ENCODE data around the gene LRRC15.

LRRC15 gene

GRCh38 chr3:194395778-194396538 is 26.4 kb upstream of the LRRC15 start:
- TF ChIP-seq, protein P1, sequence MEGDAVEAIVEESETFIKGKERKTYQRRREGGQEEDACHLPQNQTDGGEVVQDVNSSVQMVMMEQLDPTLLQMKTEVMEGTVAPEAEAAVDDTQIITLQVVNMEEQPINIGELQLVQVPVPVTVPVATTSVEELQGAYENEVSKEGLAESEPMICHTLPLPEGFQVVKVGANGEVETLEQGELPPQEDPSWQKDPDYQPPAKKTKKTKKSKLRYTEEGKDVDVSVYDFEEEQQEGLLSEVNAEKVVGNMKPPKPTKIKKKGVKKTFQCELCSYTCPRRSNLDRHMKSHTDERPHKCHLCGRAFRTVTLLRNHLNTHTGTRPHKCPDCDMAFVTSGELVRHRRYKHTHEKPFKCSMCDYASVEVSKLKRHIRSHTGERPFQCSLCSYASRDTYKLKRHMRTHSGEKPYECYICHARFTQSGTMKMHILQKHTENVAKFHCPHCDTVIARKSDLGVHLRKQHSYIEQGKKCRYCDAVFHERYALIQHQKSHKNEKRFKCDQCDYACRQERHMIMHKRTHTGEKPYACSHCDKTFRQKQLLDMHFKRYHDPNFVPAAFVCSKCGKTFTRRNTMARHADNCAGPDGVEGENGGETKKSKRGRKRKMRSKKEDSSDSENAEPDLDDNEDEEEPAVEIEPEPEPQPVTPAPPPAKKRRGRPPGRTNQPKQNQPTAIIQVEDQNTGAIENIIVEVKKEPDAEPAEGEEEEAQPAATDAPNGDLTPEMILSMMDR (IDR thresholded peaks at IDR 0.05; ENCODE audit: control extremely low read depth, extremely low read depth, low read depth, missing control alignments) = no peak
- CTCF ChIA-PET = interaction anchor here (1.0 to 5.1 kb wide), 8 partner anchors 10 to 615 kb away, joined by 3 to 26 read pairs (median 5); no protein-coding TSS in a partner anchor
- POLR2A ChIA-PET = no interaction called here
- DNase-seq (ENCODE audit: extremely low spot score) = no peak

DNA sequence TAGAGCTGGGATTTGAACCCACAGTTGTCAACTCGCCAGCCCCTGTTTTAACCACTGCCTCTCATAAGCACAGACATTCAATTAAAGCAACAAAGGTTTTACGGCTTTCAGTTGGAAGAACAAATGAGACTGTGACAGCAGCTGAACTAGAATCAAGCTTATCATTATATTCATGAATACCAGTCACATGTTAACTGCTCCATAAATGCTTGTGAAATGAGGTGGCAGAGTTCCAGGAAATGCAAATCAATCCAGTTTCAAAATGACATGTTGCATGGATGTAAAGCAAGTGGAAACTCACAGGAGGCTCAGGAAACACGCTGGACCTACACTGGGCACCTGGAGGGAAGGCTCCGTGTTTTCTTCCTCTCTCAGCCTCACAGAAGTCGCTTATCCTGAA is 25.7 kb upstream of the LRRC15 start:
- POLR2A ChIA-PET = no interaction called here
- no peak for DNase-seq (ENCODE audit: extremely low spot score)
- CTCF ChIA-PET = interaction anchor here (0.8 to 5.1 kb wide), 9 partner anchors 9 to 1922 kb away, joined by 3 to 26 read pairs (median 4); no protein-coding TSS in a partner anchor
- TF ChIP-seq, protein P1 (IDR thresholded peaks at IDR 0.05; ENCODE audit: control extremely low read depth, extremely low read depth, low read depth, missing control alignments) = no peak

DNA sequence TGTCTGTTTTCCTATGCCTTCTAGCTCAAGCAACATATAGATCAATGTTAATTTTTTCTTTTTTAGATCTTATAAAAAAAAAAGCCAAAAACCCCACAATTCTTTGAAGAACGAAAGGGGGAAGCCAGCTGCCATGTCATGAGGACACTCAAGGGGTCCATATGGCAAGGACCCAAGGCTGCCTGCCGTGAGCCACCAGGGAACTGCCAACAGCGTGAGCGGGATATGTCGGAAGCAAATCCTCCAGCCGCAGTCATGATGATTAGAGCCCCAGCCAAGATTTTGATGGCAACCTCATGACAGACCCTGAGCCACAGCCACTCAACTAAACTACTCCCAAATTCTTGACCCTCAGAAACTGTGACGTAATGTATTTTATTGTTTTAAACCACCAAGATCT is 23.0 kb upstream of the LRRC15 start:
- CTCF ChIA-PET = interaction anchor here (1.0 to 1.8 kb wide), 2 partner anchors 13 to 15 kb away, joined by 4 to 5 read pairs; no protein-coding TSS in a partner anchor
- POLR2A ChIA-PET = no interaction called here
- TF ChIP-seq, protein P1 (IDR thresholded peaks at IDR 0.05; ENCODE audit: control extremely low read depth, extremely low read depth, low read depth, missing control alignments) = no peak
- no peak for DNase-seq (ENCODE audit: extremely low spot score)

DNA sequence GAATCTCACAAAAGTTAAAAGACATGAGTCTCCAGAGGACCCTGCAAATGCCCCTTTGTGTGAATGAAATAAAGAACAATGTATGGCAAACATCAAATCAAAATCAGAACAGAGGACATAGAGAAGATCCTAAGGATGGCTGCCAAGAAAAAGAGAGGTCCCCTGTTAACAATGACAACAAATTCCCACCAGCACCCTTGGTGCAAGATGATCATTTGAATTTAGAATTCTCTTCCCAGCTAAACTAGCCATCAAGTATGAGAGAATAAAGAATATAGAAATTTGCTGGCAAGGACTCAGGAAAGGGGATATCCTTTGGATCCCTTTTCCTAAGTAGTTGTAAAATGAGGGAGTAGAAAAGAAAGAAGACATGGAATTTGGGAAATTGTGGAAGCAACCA is 21.3 kb upstream of the LRRC15 start:
- CTCF ChIA-PET = interaction anchor here (0.7 kb wide), 1 partner anchor 56 kb away, joined by 3 read pairs; no protein-coding TSS in a partner anchor
- TF ChIP-seq, protein P1 (IDR thresholded peaks at IDR 0.05; ENCODE audit: control extremely low read depth, extremely low read depth, low read depth, missing control alignments) = no peak

GRCh38 chr3:194389269-194389668 is 19.7 kb upstream of the LRRC15 start:
- CTCF ChIA-PET = interaction anchor here (0.9 to 1.2 kb wide), 2 partner anchors 10 to 83 kb away, joined by 3 to 4 read pairs; no protein-coding TSS in a partner anchor
- POLR2A ChIA-PET = no interaction called here
- no peak for DNase-seq (ENCODE audit: extremely low spot score)
- TF ChIP-seq, protein P1 (IDR thresholded peaks at IDR 0.05; ENCODE audit: control extremely low read depth, extremely low read depth, low read depth, missing control alignments) = no peak

More for the DNA sequence above, 21.3 kb upstream of the LRRC15 start:
- no peak for DNase-seq (ENCODE audit: extremely low spot score)
- POLR2A ChIA-PET = no interaction called here

DNA sequence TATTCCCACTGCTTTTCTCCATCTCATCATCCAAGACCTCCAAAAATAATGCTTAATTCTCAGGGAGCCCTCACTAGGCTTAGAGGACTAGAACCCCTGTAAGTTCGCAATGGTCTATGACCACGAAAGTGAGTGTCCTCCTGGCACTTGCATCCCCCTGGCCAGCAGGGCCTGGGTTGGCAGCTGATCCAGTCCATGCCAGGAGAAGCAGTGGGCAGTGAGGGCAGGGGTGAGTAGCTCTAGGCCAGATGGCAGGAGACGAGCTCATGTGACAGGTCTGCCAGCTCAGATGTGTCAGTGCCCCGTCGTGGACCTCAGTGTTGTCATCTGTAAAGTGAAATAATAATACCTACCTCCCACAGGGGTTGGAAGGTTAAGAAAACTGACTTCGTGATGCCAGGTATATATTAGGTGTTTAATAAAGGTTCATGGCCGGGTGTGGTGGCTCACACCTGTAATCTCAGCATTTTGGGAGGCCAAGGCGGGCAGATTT is 18.4 kb upstream of the LRRC15 start:
- ChIA-PET POLR2A (no interaction called here), CTCF (interaction anchor here (2.2 kb wide), 1 partner anchor 18 kb away, joined by 7 read pairs; no protein-coding TSS in a partner anchor)
- TF ChIP-seq, protein P1 (IDR thresholded peaks at IDR 0.05; ENCODE audit: control extremely low read depth, extremely low read depth, low read depth, missing control alignments) = no peak
- peak; percentile 7 for DNase-seq (ENCODE audit: extremely low spot score)

Measured in GM10248 (cell line).